AG10803 (cell line): ENCODE measurements around the gene FAM163A.

ENCODE experiments used
- DNase-seq: peaks from one replicate; pipeline ENCODE4 v3.0.0; 2010; ENCODE audit warnings: low read depth
- H3K4me3 ChIP-seq: 2 replicates; pipeline ENCODE4 v1.5.1; 2011; ENCODE audit warnings: mild to moderate bottlenecking, low read length, control low read depth
- CTCF ChIP-seq: conservative IDR thresholded peaks from 2 replicates; pipeline ENCODE4 v1.5.1; 2011; ENCODE audit warnings: mild to moderate bottlenecking, low read length, control low read depth, inconsistent platforms

The FAM163A gene

DNA sequence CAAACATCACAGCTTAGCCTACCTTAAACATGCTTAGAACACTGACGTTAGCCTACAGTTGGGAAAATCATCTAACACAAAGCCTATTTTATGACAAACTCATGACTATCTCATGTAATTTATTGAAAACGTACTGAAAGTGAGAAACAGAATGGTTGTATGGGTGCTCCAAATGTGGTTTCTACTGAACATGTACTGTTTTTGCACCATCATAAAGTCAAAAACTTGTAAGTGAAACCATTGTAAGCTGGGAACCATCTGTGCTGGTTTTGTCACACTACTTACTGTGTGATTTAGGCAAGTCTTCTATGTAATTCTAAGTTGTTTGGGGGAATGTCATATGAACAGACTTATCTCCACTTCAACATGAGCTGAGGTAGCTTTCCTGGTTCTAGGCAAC, 79.0 kb downstream of the FAM163A start:
- no peak overlapping the region for H3K4me3 ChIP-seq
- TF ChIP-seq CTCF: no peak
- DNase-seq: no peak

- TF ChIP-seq CTCF: no peak
Observed at GRCh38 chr1:179823693-179824092, 80.6 kb downstream of the FAM163A start.

GRCh38 chr1:179824265-179824664, 81.2 kb downstream of the FAM163A start:
- no peak for DNase-seq
- no peak overlapping the region for H3K4me3 ChIP-seq
- TF ChIP-seq CTCF: no peak

More at GRCh38 chr1:179823693-179824092, 80.6 kb downstream of the FAM163A start:
- no peak for DNase-seq
- no peak overlapping the region for H3K4me3 ChIP-seq

DNA sequence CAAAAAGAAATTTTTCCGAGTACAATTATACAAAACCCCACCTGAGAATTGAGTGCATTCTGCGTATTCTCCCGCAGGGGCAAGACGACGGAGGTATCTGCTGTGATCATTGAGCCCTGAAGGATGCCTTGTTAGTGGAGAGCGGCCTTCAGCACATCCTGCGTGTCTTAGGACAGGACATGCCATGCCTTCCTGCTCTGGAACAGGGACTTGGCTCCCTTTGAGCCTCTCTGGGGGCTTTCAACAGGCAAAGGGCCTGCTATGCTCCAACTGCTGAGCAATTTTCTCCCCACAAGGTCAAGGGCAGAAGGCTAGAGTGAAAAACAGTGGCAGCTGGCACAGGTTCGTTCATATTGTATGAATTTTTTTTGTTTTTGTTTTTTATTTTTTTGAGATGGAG, 82.1 kb downstream of the FAM163A start:
- H3K4me3 ChIP-seq: no peak overlapping the region
- no peak for TF ChIP-seq CTCF
- no peak for DNase-seq

GRCh38 chr1:179825798-179826460, 82.8 kb downstream of the FAM163A start:
- no peak overlapping the region for H3K4me3 ChIP-seq
- no peak for TF ChIP-seq CTCF
- no peak for DNase-seq

DNA sequence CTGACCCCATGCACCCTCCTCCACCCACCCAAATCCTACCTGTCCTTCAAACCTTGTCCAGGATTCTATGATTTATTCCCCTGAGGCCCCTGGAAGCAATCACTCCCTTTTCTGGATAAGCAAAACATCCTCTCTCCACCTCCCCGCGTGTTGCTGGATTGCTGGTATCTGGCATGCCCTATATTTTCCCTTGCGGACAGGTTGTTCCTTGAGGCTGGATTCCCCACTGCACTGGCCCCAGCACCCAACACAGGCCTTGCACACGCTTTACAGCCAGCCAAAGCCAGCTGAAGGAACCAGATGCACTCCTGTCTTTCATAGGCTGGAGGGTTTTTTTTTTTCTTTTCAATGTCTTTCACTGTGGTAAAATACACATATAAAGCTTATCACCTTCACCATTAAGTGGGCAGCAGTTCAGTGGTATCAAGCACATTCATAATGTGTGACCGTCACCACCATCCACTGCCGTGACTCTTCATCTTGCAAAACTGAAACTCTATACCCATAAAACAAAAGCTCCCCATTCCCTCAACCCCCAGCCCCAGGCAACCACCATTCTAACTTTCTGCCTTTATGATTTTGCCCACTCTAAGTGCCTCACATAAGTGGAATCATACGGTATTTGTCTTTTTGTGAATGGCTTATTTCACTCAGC, 83.7 kb downstream of the FAM163A start:
- H3K4me3 ChIP-seq: no peak overlapping the region
- TF ChIP-seq CTCF: no peak
- DNase-seq: no peak

DNA sequence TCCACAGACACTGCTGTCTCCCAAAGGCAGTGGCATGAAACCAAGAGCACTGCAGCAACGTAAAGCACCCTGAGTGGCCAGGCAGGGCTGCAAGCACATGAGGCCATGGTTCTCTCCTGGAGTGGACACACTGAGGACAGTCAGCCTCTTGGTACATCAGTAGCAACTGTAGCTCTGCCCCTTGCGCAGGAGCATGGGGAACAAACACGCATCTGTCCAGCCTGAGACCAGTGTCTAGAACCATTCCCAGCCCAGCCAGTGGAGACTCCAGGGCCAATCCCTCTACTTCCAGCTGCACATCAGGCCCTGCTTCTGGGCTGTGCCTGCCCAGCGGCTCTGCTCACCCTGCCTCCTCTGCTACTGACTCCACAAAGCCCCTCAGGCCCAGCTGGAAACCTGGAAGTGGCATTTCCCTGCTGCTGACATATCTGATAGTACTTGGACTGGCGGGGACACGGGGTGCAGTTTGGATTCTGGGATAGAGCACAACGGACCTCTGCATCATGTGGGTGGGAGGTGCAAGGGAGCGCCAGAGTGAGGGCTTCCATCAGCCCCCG, 85.5 kb downstream of the FAM163A start:
- no peak overlapping the region for H3K4me3 ChIP-seq
- no peak for TF ChIP-seq CTCF
- no peak for DNase-seq
